HEK293T (cell line): Measurements from ENCODE around the gene ITGAE.
"Not testable (repeated sequence)": the region's sequence is repeated elsewhere in the genome, so short reads cannot be mapped to it uniquely, and the experiment has no call there.

ENCODE experiments used
- BHLHE40 ChIP-seq: fragments of 450-650 bp; IDR thresholded peaks from 2 replicates; pipeline ENCODE4 v1.6.1; 2016; ENCODE audit warnings: mild to moderate bottlenecking, moderate library complexity, borderline replicate concordance
- FOXK2 ChIP-seq: fragments of 450-650 bp; IDR thresholded peaks from 2 replicates; pipeline ENCODE4 v1.6.1; 2016; ENCODE audit warnings: mild to moderate bottlenecking
- L3MBTL2 ChIP-seq: fragments of 450-650 bp; conservative IDR thresholded peaks from 2 replicates; pipeline ENCODE4 v1.6.1; 2016; ENCODE audit warnings: mild to moderate bottlenecking

- TF ChIP-seq L3MBTL2, FOXK2, BHLHE40: not testable (repeated sequence)
These were observed 95.3 kb downstream of the ITGAE start for GRCh38 chr17:3705718-3705984.
